Heart left ventricle (tissue), 16 donors: Measurements from ENCODE around the gene GYG2. TPM values are rescaled to one million over a fixed set of nuclear protein-coding genes. Genes with fewer than 3 reads are reported as not detected.

Source experiments
- ATAC-seq, 4 donors: fragments of 200-7000 bp; cut with Tn5 transposase; one replicate each; pipeline ENCODE4 v1.9.1; 2020 to 2022; ENCODE audit warnings: moderate library complexity in 4 of 4, mild to moderate bottlenecking in 3 of 4, moderate number of reproducible peaks in 1 of 4
- DNase-seq, 5 donors: peaks; one replicate each; pipeline ENCODE4 v3.0.0-alpha.2; 2020
- H3K27ac ChIP-seq, 12 donors: fragments of 200-600 bp; sonication (generic) in 4 of 12; one replicate each; pipeline versions ENCODE4 v1.5.0 to v1.8.0; 2016 to 2022; ENCODE audit warnings: mild to moderate bottlenecking in 2 of 12
- H3K27me3 ChIP-seq, 9 donors: fragments of 200-600 bp; sonication (generic) in 2 of 9; one replicate each; pipeline versions ENCODE4 v1.5.1 to v1.8.0; 2016 to 2022; ENCODE audit warnings: mild to moderate bottlenecking in 3 of 9
- H3K36me3 ChIP-seq, 9 donors: fragments of 200-600 bp; sonication (generic) in 2 of 9; one replicate each; pipeline versions ENCODE4 v1.5.0 to v1.8.0; 2018 to 2022; ENCODE audit warnings: mild to moderate bottlenecking in 2 of 9
- H3K4me1 ChIP-seq, 12 donors: fragments of 200-600 bp; sonication (generic) in 4 of 12; one replicate each; pipeline versions ENCODE4 v1.5.0 to v1.8.0; 2016 to 2022; ENCODE audit warnings: mild to moderate bottlenecking in 3 of 12
- H3K4me3 ChIP-seq, 12 donors: fragments of 200-600 bp; sonication (generic) in 4 of 12; one replicate each; pipeline versions ENCODE4 v1.5.0 to v1.8.0; 2017 to 2022; ENCODE audit warnings: mild to moderate bottlenecking in 9 of 12, moderate library complexity in 4 of 12
- H3K9me3 ChIP-seq, 12 donors: fragments of 200-600 bp; sonication (generic) in 4 of 12; one replicate each; pipeline versions ENCODE4 v1.5.0 to v1.8.0; 2016 to 2022; ENCODE audit warnings: mild to moderate bottlenecking in 1 of 12
- POLR2A ChIP-seq, 2 donors: fragments of 450-650 bp; IDR thresholded peaks; one replicate each; pipeline ENCODE4 v1.6.1; 2017; ENCODE audit warnings: antibody characterized with exemption in 2 of 2, mild to moderate bottlenecking in 2 of 2, moderate library complexity in 2 of 2
- WGBS, 4 donors: extraction: QIAGEN DNeasy Blood & Tissue Kit in 2 of 4; methylation state at CpG; one replicate each; pipeline versions ENCODE4 v1.1.5 to v1.1.7; 2013 to 2018; 5-methylcytosine and 5-hydroxymethylcytosine counted together
- intact Hi-C, 10 donors: fragments of 100-400 bp; cut with DNase I; formaldehyde crosslinking; loops; one replicate each; pipeline versions ENCODE4 v1.11.1 to v1.14.2; 2022
- polyA plus RNA-seq, 2 donors: library from polyadenylated mRNA; stranded (reverse); fragments of 200-250 nt; gene quantifications; one replicate each; pipeline ENCODE4 v1.2.3, GENCODE V29; 2013
- total RNA-seq, 9 donors: library from RNA; depleted of rRNA in 2 of 9; stranded (reverse); fragments of >200 nt in 2 of 9; fragmentation: NEBNext Ultra II Directional in 3 of 9; extraction: Animal tissue kit (Norgen Biotek cat#: 25700) in 3 of 9; gene quantifications; one replicate each; pipeline versions ENCODE4 v1.1.0 to v1.2.4, GENCODE V29; 2016 to 2023
- TF ChIP-seq, protein P1 (sequence below), 12 donors: fragments of 200-600 bp; sonication (generic) in 4 of 12; IDR thresholded peaks; one replicate each; pipeline versions ENCODE4 v1.5.0 to v1.8.0; 2018 to 2022; ENCODE audit warnings: antibody characterized with exemption in 12 of 12, mild to moderate bottlenecking in 5 of 12
- donor health status: ischemic (EF 13 %, LVEDD 7.1; RV severe dilation, severe dysfunction).
- donor health status: healthy with polysubstance abuse.
- donor health status: DM: no; HTN: yes; CAD: no.
- donor health status: DM: no; HTN: no; CAD: no.
- donor health status: ischemic (EF 25% LVEDD 6.9; RV normal size, moderate dysfunction).
- donor health status: ischemic (EF 25% LVEDD 5.7; RV mildly dilated, moderate dysfunction).
- donor health status: healthy.
- donor health status: DM: yes; HTN: yes; CAD: no.
- donor health status: ischemic (EF 35%, LVEDD 5.7; RV mildly dilated, moderate dysfunction).
- donor health status: nonischemic (EF 11% LVEDD 7.7; RV severe dilation, severe dysfunction).
- donor health status: DM: yes; HTN: yes; CAD: no.
- donor health status: PGD.
- donor health status: ischemic (EF 29% LVEDD 5.4; RV normal size, mild dysfunction).
- donor health status: nonischemic (EF 23%, LVEDD 6.1; RV moderate dilation, normal function).

GYG2 gene
- total and polyA plus RNA-seq, 11 donors, result 0.38 to 13.2 (median 1.00) TPM

DNA sequence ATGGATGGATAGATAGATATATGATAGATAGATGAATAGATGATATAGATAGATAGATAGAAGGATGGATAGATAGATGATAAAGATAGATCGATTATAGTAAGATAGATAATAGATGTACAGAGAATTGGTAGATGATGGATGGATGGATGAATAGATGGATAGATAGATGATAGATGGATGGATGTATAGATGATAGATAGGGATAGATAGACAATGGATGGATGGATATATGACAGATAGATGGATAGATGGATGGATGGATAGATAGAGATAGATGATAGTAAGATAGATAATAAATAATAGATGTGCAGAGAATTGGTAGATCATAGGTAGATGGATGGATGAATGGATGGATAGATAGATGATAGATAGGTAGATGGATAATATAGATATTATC is 12.2 kb downstream of the GYG2 start:
- 77 to 92% (median 86%) methylated on average over 1 of the region's 1 CpG for WGBS, 4 donors
- TF ChIP-seq POLR2A (IDR thresholded peaks at IDR 0.05), result no peak
- TF ChIP-seq, protein P1, sequence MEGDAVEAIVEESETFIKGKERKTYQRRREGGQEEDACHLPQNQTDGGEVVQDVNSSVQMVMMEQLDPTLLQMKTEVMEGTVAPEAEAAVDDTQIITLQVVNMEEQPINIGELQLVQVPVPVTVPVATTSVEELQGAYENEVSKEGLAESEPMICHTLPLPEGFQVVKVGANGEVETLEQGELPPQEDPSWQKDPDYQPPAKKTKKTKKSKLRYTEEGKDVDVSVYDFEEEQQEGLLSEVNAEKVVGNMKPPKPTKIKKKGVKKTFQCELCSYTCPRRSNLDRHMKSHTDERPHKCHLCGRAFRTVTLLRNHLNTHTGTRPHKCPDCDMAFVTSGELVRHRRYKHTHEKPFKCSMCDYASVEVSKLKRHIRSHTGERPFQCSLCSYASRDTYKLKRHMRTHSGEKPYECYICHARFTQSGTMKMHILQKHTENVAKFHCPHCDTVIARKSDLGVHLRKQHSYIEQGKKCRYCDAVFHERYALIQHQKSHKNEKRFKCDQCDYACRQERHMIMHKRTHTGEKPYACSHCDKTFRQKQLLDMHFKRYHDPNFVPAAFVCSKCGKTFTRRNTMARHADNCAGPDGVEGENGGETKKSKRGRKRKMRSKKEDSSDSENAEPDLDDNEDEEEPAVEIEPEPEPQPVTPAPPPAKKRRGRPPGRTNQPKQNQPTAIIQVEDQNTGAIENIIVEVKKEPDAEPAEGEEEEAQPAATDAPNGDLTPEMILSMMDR (IDR thresholded peaks at IDR 0.05), result no peak
- H3K27ac ChIP-seq, result no peak overlapping the region
- intact Hi-C loops, result no loop called here
- no peak overlapping the region for H3K4me3 ChIP-seq
- H3K27me3 ChIP-seq, result no peaks in the 10 kb centered on the region
- H3K36me3 ChIP-seq, result no peaks in the 10 kb centered on the region
- H3K9me3 ChIP-seq, result peaks cover 0 to 16% (median 0%) of the 10 kb centered on the region in 12 donors
- ATAC-seq, result no peak
- no peak for DNase-seq
- no peaks in the 10 kb centered on the region for H3K4me1 ChIP-seq

GRCh38 chrX:2841537-2841936 is 12.8 kb downstream of the GYG2 start:
- H3K27ac ChIP-seq, result no peak overlapping the region
- TF ChIP-seq POLR2A (IDR thresholded peaks at IDR 0.05), result no peak
- TF ChIP-seq, protein P1 (IDR thresholded peaks at IDR 0.05), result no peak
- WGBS, 4 donors, result 42 to 60% (median 56%) methylated on average over 8 to 9 of the region's 9 CpGs
- no peaks in the 10 kb centered on the region for H3K36me3 ChIP-seq
- intact Hi-C loops, result no loop called here
- no peaks in the 10 kb centered on the region for H3K27me3 ChIP-seq
- ATAC-seq (no peak), DNase-seq (no peak)
- no peaks in the 10 kb centered on the region for H3K4me1 ChIP-seq
- H3K4me3 ChIP-seq, result no peak overlapping the region
- peaks cover 0 to 16% (median 0%) of the 10 kb centered on the region in 12 donors for H3K9me3 ChIP-seq

DNA sequence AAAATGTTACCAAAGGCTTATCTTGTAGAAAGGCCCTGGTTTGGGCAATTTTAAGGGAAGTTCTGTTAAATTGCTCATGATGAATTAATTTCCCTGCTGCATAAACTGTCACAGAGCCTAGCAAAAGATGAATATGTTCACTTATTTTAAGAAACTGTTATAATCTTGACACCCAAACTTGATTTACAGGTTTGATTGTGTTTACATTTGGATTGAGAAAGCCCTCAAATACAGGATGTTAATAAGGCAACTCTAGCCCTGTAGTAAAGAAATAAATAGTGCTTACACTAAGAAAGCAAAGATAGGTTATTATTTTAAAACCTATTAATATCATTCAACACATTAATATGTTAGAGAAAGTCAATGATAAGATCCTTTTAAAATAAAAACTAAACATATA is 18.3 kb downstream of the GYG2 start:
- DNase-seq (no peak), ATAC-seq (no peak)
- Histone ChIP-seq H3K9me3 (no peaks in the 10 kb centered on the region), H3K27ac (no peak overlapping the region), H3K4me1 (no peaks in the 10 kb centered on the region), H3K36me3 (no peaks in the 10 kb centered on the region), H3K27me3 (no peaks in the 10 kb centered on the region), H3K4me3 (no peak overlapping the region)
- no peak for TF ChIP-seq POLR2A (IDR thresholded peaks at IDR 0.05)
- TF ChIP-seq, protein P1 (IDR thresholded peaks at IDR 0.05), result no peak
- intact Hi-C loops, result no loop called here

DNA sequence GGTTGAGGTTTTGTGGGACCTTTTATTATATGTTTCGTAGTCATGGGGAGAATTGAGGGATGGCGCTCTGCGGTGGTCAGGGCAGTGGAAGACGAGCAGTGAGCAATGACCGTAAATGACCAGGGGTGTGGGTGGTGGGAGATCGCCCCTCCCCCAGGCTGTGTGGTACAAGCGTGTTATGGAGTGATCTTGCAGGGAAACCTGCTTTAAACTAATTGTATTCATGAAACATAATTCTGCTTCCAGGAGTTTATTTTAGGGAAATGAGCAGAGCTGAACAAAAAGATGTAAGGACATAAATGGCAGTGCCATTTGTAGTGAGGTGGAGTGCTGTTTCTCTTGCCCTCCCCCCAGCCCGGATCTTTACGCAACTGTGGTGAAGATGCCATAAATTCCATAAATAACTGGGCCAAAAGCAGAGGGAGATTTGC is 20.2 kb downstream of the GYG2 start:
- TF ChIP-seq POLR2A (IDR thresholded peaks at IDR 0.05), result no peak
- TF ChIP-seq, protein P1 (IDR thresholded peaks at IDR 0.05), result no peak
- Histone ChIP-seq H3K4me3 (no peak overlapping the region), H3K9me3 (no peaks in the 10 kb centered on the region), H3K27ac (no peak overlapping the region), H3K4me1 (no peaks in the 10 kb centered on the region), H3K36me3 (no peaks in the 10 kb centered on the region), H3K27me3 (no peaks in the 10 kb centered on the region)
- intact Hi-C loops, result no loop called here
- ATAC-seq (no peak), DNase-seq (no peak)
- 65 to 72% (median 68%) methylated on average over 9 of the region's 9 CpGs for WGBS, 4 donors
